Activated T-cell treated with anti-CD3 and anti-CD28 coated beads, Interleukin-2, amount 50 U/mL, for 48 hours (primary cell): ENCODE data around the gene BTBD9.

Source experiments
- DNase-seq, 2 experiments: peaks; one replicate each; pipeline ENCODE4 v3.0.0-alpha.2; 2020

Gene BTBD9

GRCh38 chr6:38272222-38272621 is 367.5 kb downstream of the BTBD9 start:
- DNase-seq = no peak

GRCh38 chr6:38271081-38271480 is 368.6 kb downstream of the BTBD9 start:
- DNase-seq = no peak

- no peak for DNase-seq
These were observed 369.4 kb downstream of the BTBD9 start for GRCh38 chr6:38270367-38270766.

GRCh38 chr6:38269461-38270172 is 370.1 kb downstream of the BTBD9 start:
- no peak for DNase-seq

- no peak for DNase-seq
These were observed 371.4 kb downstream of the BTBD9 start for GRCh38 chr6:38268342-38268741.

- no peak for DNase-seq
These were observed 372.8 kb downstream of the BTBD9 start for GRCh38 chr6:38266921-38267354.

- no peak for DNase-seq
These were observed 375.1 kb downstream of the BTBD9 start for GRCh38 chr6:38264605-38265004.

- DNase-seq = no peak
These were observed 377.1 kb downstream of the BTBD9 start for GRCh38 chr6:38262609-38263008.

GRCh38 chr6:38262026-38262425 is 377.7 kb downstream of the BTBD9 start:
- no peak for DNase-seq

GRCh38 chr6:38261626-38262025 is 378.1 kb downstream of the BTBD9 start:
- no peak for DNase-seq

GRCh38 chr6:38259736-38260135 is 380.0 kb downstream of the BTBD9 start:
- DNase-seq = no peak

- no peak for DNase-seq
These were observed 391.1 kb downstream of the BTBD9 start for GRCh38 chr6:38248500-38249234.

- DNase-seq = no peak
These were observed 394.4 kb downstream of the BTBD9 start for GRCh38 chr6:38245295-38245694.

- no peak for DNase-seq
These were observed 394.9 kb downstream of the BTBD9 start for GRCh38 chr6:38244869-38245268.

- no peak for DNase-seq
These were observed 398.4 kb downstream of the BTBD9 start for GRCh38 chr6:38241200-38241871.

GRCh38 chr6:38239719-38240451 is 399.8 kb downstream of the BTBD9 start:
- no peak for DNase-seq

- DNase-seq = no peak
These were observed 403.1 kb downstream of the BTBD9 start for GRCh38 chr6:38236631-38237030.

- DNase-seq = no peak
These were observed 404.6 kb downstream of the BTBD9 start for GRCh38 chr6:38234934-38235682.

GRCh38 chr6:38234141-38234540 is 405.6 kb downstream of the BTBD9 start:
- no peak for DNase-seq

GRCh38 chr6:38233161-38233791 is 406.5 kb downstream of the BTBD9 start:
- no peak for DNase-seq

GRCh38 chr6:38225766-38226165 is 414.0 kb downstream of the BTBD9 start:
- no peak for DNase-seq

GRCh38 chr6:38221251-38221650 is 418.5 kb downstream of the BTBD9 start:
- no peak for DNase-seq
